ENCODE measurements around the gene F10. TPM values are rescaled to one million over a fixed set of nuclear protein-coding genes. Genes with fewer than 3 reads are reported as not detected.
"Not testable (repeated sequence)": the region's sequence is repeated elsewhere in the genome, so short reads cannot be mapped to it uniquely, and the experiment has no call there.

F10 gene
- total and polyA plus RNA-seq, 3 donors from 2014 or later, result 19.9 to 33.7 (median 31.9) TPM

- Histone ChIP-seq H3K27me3 (no peaks in the 10 kb centered on the region), H3K36me3 (ENCODE audit: low read depth, missing control alignments) (no peaks in the 10 kb centered on the region), H3K9me3 (no peaks in the 10 kb centered on the region), H3K27ac (no peak overlapping the region), H3K4me1 (no peaks in the 10 kb centered on the region), H3K4me3 (no peak overlapping the region)
- intact Hi-C loops (cut with DNase I; ENCODE audit: low total_unique reads), result no loop called here
- TF ChIP-seq CTCF (IDR thresholded peaks at IDR 0.05) (no peak), POLR2A (IDR thresholded peaks at IDR 0.05) (no peak)
- 88 to 89% methylated on average over 30 of the region's 30 CpGs for WGBS, 2 donors
- no peak for DNase-seq
Observed at GRCh38 chr13:113098162-113098732, 24.4 kb upstream of the F10 start.

- H3K4me3 ChIP-seq, result no peak overlapping the region
- H3K36me3 ChIP-seq (ENCODE audit: low read depth, missing control alignments), result no peaks in the 10 kb centered on the region
- no peaks in the 10 kb centered on the region for H3K27me3 ChIP-seq
- H3K4me1 ChIP-seq, result no peaks in the 10 kb centered on the region
- intact Hi-C loops (cut with DNase I; ENCODE audit: low total_unique reads), result no loop called here
- TF ChIP-seq POLR2A (IDR thresholded peaks at IDR 0.05), result no peak
- TF ChIP-seq CTCF (IDR thresholded peaks at IDR 0.05), result no peak
- 90 to 92% methylated on average over 11 of the region's 11 CpGs for WGBS, 2 donors
- no peaks in the 10 kb centered on the region for H3K9me3 ChIP-seq
- no peak for DNase-seq
- H3K27ac ChIP-seq, result no peak overlapping the region
Observed at GRCh38 chr13:113099142-113099541, 23.5 kb upstream of the F10 start.

GRCh38 chr13:113102302-113102701, 20.3 kb upstream of the F10 start:
- WGBS, 2 donors, result 75 to 85% methylated on average over 8 to 10 of the region's 10 CpGs

GRCh38 chr13:113102727-113103126, 19.9 kb upstream of the F10 start:
- DNase-seq, result no peak
- intact Hi-C loops (cut with DNase I; ENCODE audit: low total_unique reads), result no loop called here
- H3K27me3 ChIP-seq, result no peaks in the 10 kb centered on the region
- TF ChIP-seq POLR2A (IDR thresholded peaks at IDR 0.05), result no peak
- TF ChIP-seq CTCF (IDR thresholded peaks at IDR 0.05), result no peak
- H3K36me3 ChIP-seq (ENCODE audit: low read depth, missing control alignments), result no peaks in the 10 kb centered on the region
- H3K27ac ChIP-seq, result no peak overlapping the region
- H3K4me1 ChIP-seq, result no peaks in the 10 kb centered on the region
- 91 to 98% methylated on average over 12 of the region's 12 CpGs for WGBS, 2 donors
- H3K9me3 ChIP-seq, result no peaks in the 10 kb centered on the region
- no peak overlapping the region for H3K4me3 ChIP-seq

More at GRCh38 chr13:113102302-113102701, 20.3 kb upstream of the F10 start:
- H3K4me1 ChIP-seq; H3K27me3 ChIP-seq; H3K27ac ChIP-seq; H3K36me3 ChIP-seq (ENCODE audit: low read depth, missing control alignments); H3K4me3 ChIP-seq; intact Hi-C loops (cut with DNase I; ENCODE audit: low total_unique reads); H3K9me3 ChIP-seq; DNase-seq: not testable (repeated sequence)

- intact Hi-C loops (cut with DNase I; ENCODE audit: low total_unique reads), result no loop called here
- Histone ChIP-seq H3K4me1 (no peaks in the 10 kb centered on the region), H3K36me3 (ENCODE audit: low read depth, missing control alignments) (no peaks in the 10 kb centered on the region), H3K27me3 (no peaks in the 10 kb centered on the region), H3K27ac (no peak overlapping the region), H3K4me3 (no peak overlapping the region), H3K9me3 (no peaks in the 10 kb centered on the region)
- no peak for TF ChIP-seq CTCF (IDR thresholded peaks at IDR 0.05)
- TF ChIP-seq POLR2A (IDR thresholded peaks at IDR 0.05), result no peak
- 81% methylated on average over 8 of the region's 9 CpGs; no CpG with 5 or more reads in 1 of the 2 donors for WGBS, 2 donors
- no peak for DNase-seq
Observed at GRCh38 chr13:113103646-113104045, 19.0 kb upstream of the F10 start.
